Activated CD4-positive, alpha-beta T cell treated with anti-CD3 and anti-CD28 coated beads, Interleukin-2, Interleukin-6, amounts not matched to agents 100 ng/mL and 50 ng/mL, durations not matched to agents 16 hours and 8 hours (primary cell): ENCODE data around the gene UPF2.
"Not testable (repeated sequence)": the region's sequence is repeated elsewhere in the genome, so short reads cannot be mapped to it uniquely, and the experiment has no call there.

Source experiments
- DNase-seq: peaks from one replicate; pipeline ENCODE4 v3.0.0-alpha.2; 2020

The UPF2 gene

GRCh38 chr10:12036073-12036655, 6.4 kb downstream of the UPF2 start:
- DNase-seq, result no peak

DNA sequence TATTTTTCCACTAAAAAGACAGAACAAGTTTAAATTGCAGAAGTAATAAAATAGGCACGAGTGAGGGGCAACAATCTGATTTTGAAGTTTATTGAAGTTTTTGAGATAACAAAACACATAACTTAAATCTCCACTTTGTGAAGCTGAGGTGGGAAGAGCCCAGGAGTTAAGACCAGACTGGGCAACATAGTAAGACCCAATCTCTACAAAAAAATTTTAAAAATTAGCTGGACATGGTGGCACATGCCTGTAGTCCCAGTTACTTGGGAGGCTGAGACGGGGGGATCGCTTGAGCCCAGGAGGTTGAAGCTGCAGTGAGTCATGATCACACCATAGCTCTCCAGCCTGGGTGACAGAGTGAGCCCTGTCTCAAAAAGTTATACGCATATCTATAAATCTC, 11.2 kb downstream of the UPF2 start:
- no peak for DNase-seq

- no peak for DNase-seq
These were observed 15.1 kb downstream of the UPF2 start for GRCh38 chr10:12027539-12027938.

GRCh38 chr10:12025591-12025990, 17.0 kb downstream of the UPF2 start:
- DNase-seq, result no peak

DNA sequence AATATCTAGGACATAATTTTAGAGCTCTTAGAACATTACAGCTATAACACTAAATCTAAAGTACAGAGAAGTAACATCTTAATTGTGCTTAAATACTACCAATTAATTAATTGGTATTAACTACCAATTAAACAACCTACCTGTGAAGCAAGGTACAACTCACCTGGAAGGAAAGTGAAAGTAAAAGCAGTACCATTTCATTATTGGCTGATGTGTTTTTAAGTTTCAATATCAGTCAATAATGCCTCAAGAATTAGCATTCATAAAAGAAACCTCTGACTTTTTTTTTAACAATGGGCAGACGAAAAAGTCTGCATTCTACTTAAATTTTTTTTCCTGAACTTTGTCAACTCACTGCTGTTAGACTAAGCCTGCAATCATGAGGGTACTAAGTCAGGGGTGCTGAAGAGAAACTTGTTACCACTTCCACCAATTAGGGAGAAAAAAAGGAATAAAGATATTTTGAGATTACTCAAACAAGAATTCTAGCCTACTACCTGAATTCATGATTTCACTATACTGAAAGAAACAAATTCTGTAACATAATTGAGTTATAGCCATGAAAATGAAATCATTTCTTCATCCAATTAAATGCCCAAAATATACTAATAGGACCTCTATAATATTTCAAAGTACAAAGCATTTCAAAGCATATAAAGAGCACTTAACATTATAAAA, 19.9 kb downstream of the UPF2 start:
- DNase-seq, result peak; percentile 16

DNA sequence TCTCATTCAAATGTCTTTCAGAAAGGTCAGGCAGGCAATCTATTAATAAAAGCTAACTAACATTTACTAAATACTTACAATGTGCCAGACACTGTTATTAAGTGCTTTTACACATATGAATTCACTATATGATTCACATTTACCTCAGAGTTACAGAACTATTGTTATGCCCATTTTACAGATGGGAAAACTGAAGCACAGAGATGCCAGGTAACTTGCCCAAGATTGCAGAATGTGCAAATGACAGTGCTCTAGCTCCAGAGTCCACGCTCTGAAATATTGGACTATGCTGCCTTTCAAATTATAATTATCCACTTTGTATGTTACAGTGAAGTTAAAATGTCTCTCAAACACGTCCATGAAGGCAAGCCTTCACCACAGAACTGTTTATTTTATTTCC, 22.0 kb downstream of the UPF2 start:
- no peak for DNase-seq

DNA sequence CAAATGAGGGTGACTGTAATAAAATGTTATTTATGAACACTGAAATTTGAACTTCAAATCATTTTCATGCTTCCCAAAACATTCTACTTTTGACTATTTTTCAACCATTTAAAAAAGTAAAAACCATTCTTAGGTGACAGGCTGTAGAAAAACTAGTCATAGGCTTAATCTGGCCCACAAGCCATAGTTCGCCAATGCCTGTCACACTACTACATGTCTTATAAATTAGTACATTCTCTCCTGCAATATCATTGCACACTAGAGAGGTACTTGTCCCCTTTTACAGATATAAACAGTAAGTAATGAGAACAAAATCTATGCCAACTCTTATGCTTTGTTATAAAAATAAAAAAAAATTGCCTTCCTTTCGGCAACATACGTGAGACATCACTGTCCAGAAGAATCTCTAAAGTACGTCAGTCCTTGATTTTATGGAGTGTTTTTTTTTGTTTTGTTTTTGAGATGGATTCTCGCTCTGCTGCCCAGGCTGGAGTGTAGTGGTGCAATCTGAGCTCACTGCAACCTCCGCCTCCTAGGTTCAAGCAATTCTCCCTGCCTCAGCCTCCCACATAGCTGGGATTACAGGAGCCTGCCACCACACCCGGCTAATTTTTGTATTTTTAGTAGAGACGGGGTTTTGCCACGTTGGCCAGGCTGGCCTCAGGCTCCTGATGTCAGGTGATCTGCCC, 23.2 kb downstream of the UPF2 start:
- no peak for DNase-seq

- DNase-seq, result no peak
These were observed 23.9 kb downstream of the UPF2 start for GRCh38 chr10:12018438-12019282.

- no peak for DNase-seq
These were observed 28.7 kb downstream of the UPF2 start for GRCh38 chr10:12013926-12014325.

- not testable (repeated sequence) for DNase-seq
These were observed 29.2 kb downstream of the UPF2 start for GRCh38 chr10:12013391-12013790.

GRCh38 chr10:12010353-12010752, 32.3 kb downstream of the UPF2 start:
- no peak for DNase-seq

DNA sequence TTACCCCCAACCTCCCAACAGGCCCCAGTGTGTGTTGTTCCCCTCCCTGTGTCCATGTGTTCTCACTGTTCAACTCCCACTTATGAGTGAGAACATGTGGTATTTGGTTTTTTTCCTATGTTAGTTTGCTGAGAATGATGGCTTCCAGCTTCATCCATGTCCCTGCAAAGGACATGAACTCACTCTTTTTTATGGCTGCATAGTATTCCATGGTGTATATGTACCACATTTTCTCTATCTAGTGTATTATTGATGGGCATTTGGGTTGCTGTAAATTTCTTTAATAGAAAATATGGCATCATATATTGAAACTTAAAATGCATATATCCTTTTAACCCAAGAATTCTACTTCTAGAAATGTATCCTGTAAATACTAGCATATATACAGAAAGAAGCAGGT, 33.8 kb downstream of the UPF2 start:
- not testable (repeated sequence) for DNase-seq

GRCh38 chr10:12006671-12007070, 35.9 kb downstream of the UPF2 start:
- DNase-seq, result no peak

GRCh38 chr10:11993834-11994468, 48.7 kb downstream of the UPF2 start:
- DNase-seq, result no peak

GRCh38 chr10:11988924-11989323, 53.7 kb downstream of the UPF2 start:
- no peak for DNase-seq

- peak; percentile 77 for DNase-seq
These were observed 55.9 kb downstream of the UPF2 start for GRCh38 chr10:11986593-11987216.

- no peak for DNase-seq
These were observed 60.4 kb downstream of the UPF2 start for GRCh38 chr10:11982253-11982652.

GRCh38 chr10:11975795-11976194, 66.8 kb downstream of the UPF2 start:
- DNase-seq, result no peak

DNA sequence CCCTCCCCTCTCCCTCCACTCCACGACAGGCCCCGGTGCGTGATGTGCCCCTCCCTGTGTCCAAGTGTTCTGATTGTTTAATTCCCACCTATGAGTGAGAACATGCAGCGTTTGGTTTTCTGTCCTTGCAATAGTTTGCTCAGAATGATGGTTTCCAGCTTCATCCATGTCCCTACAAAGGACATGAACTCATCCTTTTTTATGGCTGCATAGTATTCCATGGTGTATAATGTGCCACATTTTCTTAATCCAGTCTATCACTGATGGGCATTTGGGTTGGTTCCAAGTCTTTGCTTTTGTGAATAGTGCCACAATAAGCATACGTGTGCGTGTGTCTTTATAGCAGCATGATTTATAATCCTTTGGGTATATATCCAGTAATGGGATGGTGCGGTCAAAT, 70.1 kb downstream of the UPF2 start:
- not testable (repeated sequence) for DNase-seq

DNA sequence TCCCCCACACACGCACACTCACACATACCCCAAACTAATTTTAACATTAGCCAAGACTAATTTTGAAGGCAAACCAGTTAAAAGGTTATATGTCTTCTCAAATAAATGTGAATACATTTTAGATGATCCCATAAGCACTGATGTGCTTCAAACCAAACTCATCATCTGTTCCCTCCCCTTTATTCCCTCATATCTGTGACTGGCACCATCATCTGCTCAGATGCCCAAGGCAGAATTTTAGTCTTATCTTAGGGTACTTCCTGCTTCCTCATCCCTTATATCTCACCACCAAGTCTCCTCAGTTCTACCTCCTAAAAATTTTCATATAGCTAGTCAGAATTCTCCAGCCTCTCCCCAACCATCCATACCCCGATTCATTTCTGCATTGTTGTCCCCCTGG, 80.4 kb downstream of the UPF2 start:
- no peak for DNase-seq

- DNase-seq, result no peak
These were observed 80.8 kb downstream of the UPF2 start for GRCh38 chr10:11961771-11962170.

DNA sequence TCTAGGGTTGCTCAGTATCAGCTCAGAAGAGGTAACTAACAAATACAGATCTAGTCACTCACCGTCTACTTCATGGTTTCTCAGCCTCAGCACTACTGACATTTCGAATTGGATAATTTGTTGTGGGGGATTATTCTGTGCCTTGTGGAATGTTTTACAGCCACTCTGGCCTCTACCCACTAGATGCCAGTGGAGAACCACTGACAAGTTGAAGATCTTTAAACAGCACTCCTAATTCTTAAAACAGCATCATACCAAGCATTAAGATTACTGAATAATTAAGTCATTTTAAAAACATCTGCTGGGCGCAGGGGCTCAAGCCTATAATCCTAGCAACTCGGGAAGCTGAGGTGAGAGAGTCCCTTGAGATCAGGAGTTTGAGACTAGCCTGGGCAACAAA, 82.6 kb downstream of the UPF2 start:
- DNase-seq, result no peak
